ENCODE data around the gene GSK3B. TPM values are rescaled to one million over a fixed set of nuclear protein-coding genes. Genes with fewer than 3 reads are reported as not detected.

Gene GSK3B
- total RNA-seq, 1 experiment from 2014 or later: 56.5 TPM

DNA sequence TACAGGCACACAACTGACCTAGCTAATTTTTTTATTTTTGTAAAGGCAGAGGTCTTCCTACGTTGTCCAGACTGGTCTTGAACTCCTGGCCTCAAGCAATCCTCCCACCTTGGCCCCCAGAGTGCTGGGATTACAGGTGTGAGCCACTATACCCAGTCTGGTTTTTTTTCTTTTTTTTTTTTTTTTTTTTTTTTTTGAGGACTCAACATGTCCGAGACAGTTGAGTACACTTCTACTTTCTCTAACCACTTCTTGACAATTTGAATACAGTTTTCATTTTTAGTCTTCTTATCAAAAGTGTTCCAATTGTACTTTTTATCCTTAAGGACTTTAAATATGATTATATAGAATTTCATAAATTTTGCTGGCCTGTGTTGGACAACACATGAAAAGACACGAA lies 7.4 kb upstream of the GSK3B start:
- Histone ChIP-seq H2BK120ac (ENCODE audit: low read depth, low read length, poor library complexity, severe bottlenecking) (no peak overlapping the region), H3K79me2 (ENCODE audit: insufficient read depth, low read length) (0 out of 2 replicates have a peak, but pooled peaks cover 1% of the 10 kb centered on the region)

More for the DNA sequence above, 7.4 kb upstream of the GSK3B start:
- Histone ChIP-seq H3K4me2 (ENCODE audit: insufficient read depth, insufficient read length, low read length) (no peak overlapping the region), H3K56ac (ENCODE audit: insufficient read length, low read depth, low read length) (no peak overlapping the region), H3K4ac (ENCODE audit: low read depth, low read length) (no peak overlapping the region), H3K23ac (ENCODE audit: insufficient read length, low read depth, low read length) (no peak overlapping the region), H3K23me2 (ENCODE audit: insufficient read length, low read depth, low read length, poor library complexity, severe bottlenecking) (no peaks in the 10 kb centered on the region), H3K4me1 (ENCODE audit: insufficient read depth, low read length) (no peaks in the 10 kb centered on the region), H4K5ac (ENCODE audit: insufficient read length, low read depth, low read length) (no peak overlapping the region), H2BK12ac (ENCODE audit: insufficient read length, low read depth, low read length) (no peak overlapping the region), H3K27me3 (ENCODE audit: insufficient read depth, low read length) (no peaks in the 10 kb centered on the region), H2AFZ (ENCODE audit: low read length) (no peak overlapping the region), H4K20me1 (ENCODE audit: control insufficient read depth, insufficient read depth, insufficient read length) (no peaks in the 10 kb centered on the region), H3K27ac (ENCODE audit: insufficient read length, low read depth, low read length) (no peak overlapping the region), H3K9me3 (ENCODE audit: control insufficient read depth, low read depth, low read length) (no peaks in the 10 kb centered on the region), H2BK15ac (ENCODE audit: low read depth, low read length) (no peak overlapping the region), H4K91ac (ENCODE audit: insufficient read length, low read depth, low read length) (no peak overlapping the region), H3K14ac (ENCODE audit: insufficient read depth, low read length) (no peak overlapping the region), H4K8ac (replicated peaks; ENCODE audit: insufficient read length, low read depth, low read length) (no peak overlapping the region), H3K79me1 (ENCODE audit: insufficient read depth, low read depth, low read length, poor library complexity, severe bottlenecking) (no peaks in the 10 kb centered on the region), H3K18ac (ENCODE audit: insufficient read length, low read depth, low read length) (no peak overlapping the region), H2BK5ac (ENCODE audit: insufficient read length, low read length) (no peak overlapping the region), H3T11ph (ENCODE audit: low read length) (no peak overlapping the region), H2AK5ac (ENCODE audit: insufficient read length, low read length) (no peak overlapping the region), H2BK20ac (ENCODE audit: low read depth, low read length, poor library complexity, severe bottlenecking) (no peak overlapping the region), H3K9ac (ENCODE audit: extremely low read depth, insufficient read length, low read length) (no peak overlapping the region)
- no peak for DNase-seq
- Mint-ChIP-seq H3K27ac (no peak overlapping the region), H3K36me3 (ENCODE audit: insufficient read depth in 1 of 3, low read depth in 3 of 3) (peaks cover 13 to 32% (median 23%) of the 10 kb centered on the region in 3 experiments), H3K9me3 (no peaks in the 10 kb centered on the region), H3K4me3 (no peak overlapping the region), H3K4me1 (peaks cover 0 to 9% of the 10 kb centered on the region in 2 experiments; a peak in 2 of 4 replicates), H3K27me3 (ENCODE audit: low read depth) (no peaks in the 10 kb centered on the region)
- TF ChIP-seq CTCF (conservative IDR thresholded peaks at IDR 0.05): no peak
- WGBS (ENCODE audit: extremely low coverage, insufficient read length, low lambda C conversion rate): no CpG with 5 or more reads among the region's 3 CpGs
